Jurkat, Clone E6-1 (cell line): Measurements from ENCODE around the gene EPHA2.

ENCODE experiments used
- DNase-seq: peaks from one replicate; pipeline ENCODE4 v3.0.0-alpha.2; 2011; ENCODE audit warnings: low read depth, low spot score
- H3K4me3 ChIP-seq: 2 replicates; pipeline ENCODE4 v1.5.1; 2011; ENCODE audit warnings: mild to moderate bottlenecking, low read length, control low read depth, moderate library complexity

EPHA2 gene

GRCh38 chr1:16087733-16088132 is 68.1 kb downstream of the EPHA2 start:
- no peak overlapping the region for H3K4me3 ChIP-seq
- no peak for DNase-seq

GRCh38 chr1:16085522-16085921 is 70.3 kb downstream of the EPHA2 start:
- DNase-seq = no peak
- H3K4me3 ChIP-seq = no peak overlapping the region

- no peak for DNase-seq
- no peak overlapping the region for H3K4me3 ChIP-seq
These were observed 72.4 kb downstream of the EPHA2 start for GRCh38 chr1:16083486-16083885.

- H3K4me3 ChIP-seq = no peak overlapping the region
- DNase-seq = peak; percentile 15
These were observed 73.4 kb downstream of the EPHA2 start for GRCh38 chr1:16082283-16083038.

GRCh38 chr1:16081636-16082035 is 74.2 kb downstream of the EPHA2 start:
- no peak for DNase-seq
- no peak overlapping the region for H3K4me3 ChIP-seq

- DNase-seq = no peak
- no peak overlapping the region for H3K4me3 ChIP-seq
These were observed 75.3 kb downstream of the EPHA2 start for GRCh38 chr1:16080422-16081150.

- DNase-seq = peak; percentile 57
- peak overlapping the region; percentile 3; the same call in 1 of the 2 replicates for H3K4me3 ChIP-seq
These were observed 76.8 kb downstream of the EPHA2 start for GRCh38 chr1:16078925-16079656.

GRCh38 chr1:16077406-16078245 is 78.2 kb downstream of the EPHA2 start:
- no peak overlapping the region for H3K4me3 ChIP-seq
- no peak for DNase-seq

- no peak overlapping the region for H3K4me3 ChIP-seq
- no peak for DNase-seq
These were observed 79.0 kb downstream of the EPHA2 start for GRCh38 chr1:16076865-16077238.

GRCh38 chr1:16076031-16076864 is 79.6 kb downstream of the EPHA2 start:
- no peak for DNase-seq
- H3K4me3 ChIP-seq = no peak overlapping the region

GRCh38 chr1:16075337-16076030 is 80.4 kb downstream of the EPHA2 start:
- no peak for DNase-seq
- no peak overlapping the region for H3K4me3 ChIP-seq
